A673 (cell line): ENCODE data around the gene UBALD1. TPM values are rescaled to one million over a fixed set of nuclear protein-coding genes. Genes with fewer than 3 reads are reported as not detected.

ENCODE experiments used
- BruUV-seq: library from RNA; stranded (reverse); fragments of 400-500 nt; replicated peaks from 2 replicates; lab custom pipeline; 2021; lab: Mats Ljungman, UMichigan
- CTCF ChIA-PET: fragments of 300-600 bp; sonication (Branson Sonifier 250); formaldehyde crosslinking; loops from one replicate; lab custom pipeline; 2022; ENCODE audit warnings: antibody characterized with exemption; lab: Charles Lee
- POLR2A ChIA-PET: fragments of 300-600 bp; sonication (Branson Sonifier 250); formaldehyde crosslinking; loops from one replicate; lab custom pipeline; 2022; ENCODE audit warnings: antibody characterized with exemption; ENCODE audit not compliant: low non-redundant PET; lab: Charles Lee
- DNase-seq: peaks from one replicate; pipeline ENCODE4 v3.0.0-alpha.2; 2015; ENCODE audit warnings: low spot score
- H3K27ac ChIP-seq: fragments of 200-600 bp; sonication (generic); 2 replicates; pipeline ENCODE4 v1.5.1; 2016; ENCODE audit warnings: mixed run types, low read depth, mild to moderate bottlenecking, mixed read lengths, antibody characterized with exemption, low read length; ENCODE audit not compliant: poor library complexity, severe bottlenecking
- H3K27me3 ChIP-seq: fragments of 200-600 bp; sonication (generic); replicated peaks from 2 replicates; pipeline ENCODE4 v1.6.1; 2017; ENCODE audit warnings: mixed run types, low read depth, mild to moderate bottlenecking, mixed read lengths, antibody characterized with exemption, low read length; ENCODE audit not compliant: insufficient read depth, poor library complexity
- H3K36me3 ChIP-seq: fragments of 200-600 bp; sonication (generic); 2 replicates; pipeline ENCODE4 v1.6.1; 2016; ENCODE audit warnings: mixed run types, mild to moderate bottlenecking, mixed read lengths, antibody characterized with exemption, low read length; ENCODE audit not compliant: insufficient read depth, poor library complexity, severe bottlenecking
- H3K4me1 ChIP-seq: fragments of 200-600 bp; sonication (generic); 2 replicates; pipeline ENCODE4 v1.6.1; 2017; ENCODE audit warnings: mixed run types, mild to moderate bottlenecking, mixed read lengths, antibody characterized with exemption, low read length; ENCODE audit not compliant: insufficient read depth, poor library complexity, severe bottlenecking
- H3K4me3 ChIP-seq: fragments of 200-600 bp; sonication (generic); 2 replicates; pipeline ENCODE4 v1.5.1; 2016; ENCODE audit warnings: low read depth, mixed run types, mild to moderate bottlenecking, mixed read lengths, low read length; ENCODE audit not compliant: poor library complexity, severe bottlenecking
- H3K9me3 ChIP-seq: fragments of 200-600 bp; sonication (generic); 2 replicates; pipeline ENCODE4 v1.6.1; 2016; ENCODE audit warnings: mixed run types, low read depth, mild to moderate bottlenecking, mixed read lengths, antibody characterized with exemption, low read length; ENCODE audit not compliant: poor library complexity, severe bottlenecking
- EZH2 ChIP-seq: fragments of 200-600 bp; sonication (generic); IDR thresholded peaks from 2 replicates; pipeline ENCODE4 v1.6.1; 2017; ENCODE audit warnings: borderline replicate concordance, low read depth, mild to moderate bottlenecking, mixed read lengths, antibody characterized with exemption, low read length; ENCODE audit not compliant: poor library complexity, severe bottlenecking
- intact Hi-C: fragments of 100-400 bp; cut with micrococcal nuclease; formaldehyde crosslinking; loops from one replicate; pipeline ENCODE4 v1.10.0; 2022; ENCODE audit not compliant: unreplicated experiment
- total RNA-seq: library from RNA; stranded (reverse); gene quantifications from 2 replicates; pipeline ENCODE4 v1.2.3, GENCODE V29; 2021
- TF ChIP-seq, protein P1 (sequence below): fragments of 300-800, 200-600 bp; sonication (generic); conservative IDR thresholded peaks from 2 replicates; pipeline ENCODE4 v1.5.1; 2017; ENCODE audit warnings: low read depth, mild to moderate bottlenecking, antibody characterized with exemption, low read length, moderate library complexity, mixed read lengths

UBALD1 gene
- total RNA-seq, 1 experiment from 2014 or later, result 36.5 TPM

GRCh38 chr16:4570688-4571321 lies 43.9 kb downstream of the UBALD1 start:
- Histone ChIP-seq H3K27ac (no peak overlapping the region), H3K4me1 (no peaks in the 10 kb centered on the region), H3K9me3 (no peaks in the 10 kb centered on the region), H3K36me3 (no peaks in the 10 kb centered on the region), H3K4me3 (no peak overlapping the region), H3K27me3 (no peaks in the 10 kb centered on the region)
- TF ChIP-seq, protein P1, sequence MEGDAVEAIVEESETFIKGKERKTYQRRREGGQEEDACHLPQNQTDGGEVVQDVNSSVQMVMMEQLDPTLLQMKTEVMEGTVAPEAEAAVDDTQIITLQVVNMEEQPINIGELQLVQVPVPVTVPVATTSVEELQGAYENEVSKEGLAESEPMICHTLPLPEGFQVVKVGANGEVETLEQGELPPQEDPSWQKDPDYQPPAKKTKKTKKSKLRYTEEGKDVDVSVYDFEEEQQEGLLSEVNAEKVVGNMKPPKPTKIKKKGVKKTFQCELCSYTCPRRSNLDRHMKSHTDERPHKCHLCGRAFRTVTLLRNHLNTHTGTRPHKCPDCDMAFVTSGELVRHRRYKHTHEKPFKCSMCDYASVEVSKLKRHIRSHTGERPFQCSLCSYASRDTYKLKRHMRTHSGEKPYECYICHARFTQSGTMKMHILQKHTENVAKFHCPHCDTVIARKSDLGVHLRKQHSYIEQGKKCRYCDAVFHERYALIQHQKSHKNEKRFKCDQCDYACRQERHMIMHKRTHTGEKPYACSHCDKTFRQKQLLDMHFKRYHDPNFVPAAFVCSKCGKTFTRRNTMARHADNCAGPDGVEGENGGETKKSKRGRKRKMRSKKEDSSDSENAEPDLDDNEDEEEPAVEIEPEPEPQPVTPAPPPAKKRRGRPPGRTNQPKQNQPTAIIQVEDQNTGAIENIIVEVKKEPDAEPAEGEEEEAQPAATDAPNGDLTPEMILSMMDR, result no peak
- TF ChIP-seq EZH2, result no peak
- POLR2A ChIA-PET, result interaction anchor here (0.6 kb wide), 1 partner anchor 15 kb away, joined by 4 read pairs; no protein-coding TSS in a partner anchor
- DNase-seq, result no peak
- CTCF ChIA-PET, result interaction anchor here (1.5 kb wide), 1 partner anchor 22 kb away, joined by 3 read pairs; no protein-coding TSS in a partner anchor
- intact Hi-C loops, result no loop called here
- no TSS peak for BruUV-seq

DNA sequence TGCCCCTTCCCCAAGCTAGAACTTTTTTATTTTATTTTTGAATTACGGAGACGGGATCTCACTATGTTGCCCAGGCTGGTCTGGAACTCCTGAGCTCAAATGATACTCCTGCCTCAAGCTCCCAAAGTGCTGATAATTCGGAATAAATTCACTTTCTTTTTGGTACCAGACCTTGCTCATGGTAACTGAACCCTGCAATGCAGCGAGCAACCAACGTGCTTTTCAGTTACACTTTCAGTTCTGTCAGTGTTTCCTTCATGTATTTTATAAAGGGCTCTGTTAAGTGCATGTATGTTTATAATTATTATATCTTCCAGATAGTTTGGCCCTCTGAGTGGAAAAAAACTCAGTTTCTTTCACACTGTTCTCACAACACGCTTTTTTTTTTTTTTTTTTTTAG lies 44.6 kb downstream of the UBALD1 start:
- CTCF ChIA-PET, result interaction anchor here (1.5 kb wide), 1 partner anchor 22 kb away, joined by 3 read pairs; no protein-coding TSS in a partner anchor
- Histone ChIP-seq H3K9me3 (no peaks in the 10 kb centered on the region), H3K4me1 (no peaks in the 10 kb centered on the region), H3K36me3 (no peaks in the 10 kb centered on the region), H3K27me3 (no peaks in the 10 kb centered on the region), H3K4me3 (no peak overlapping the region), H3K27ac (no peak overlapping the region)
- intact Hi-C loops, result no loop called here
- no TSS peak for BruUV-seq
- DNase-seq, result no peak
- POLR2A ChIA-PET, result no interaction called here
- TF ChIP-seq, protein P1, result no peak
- no peak for TF ChIP-seq EZH2

DNA sequence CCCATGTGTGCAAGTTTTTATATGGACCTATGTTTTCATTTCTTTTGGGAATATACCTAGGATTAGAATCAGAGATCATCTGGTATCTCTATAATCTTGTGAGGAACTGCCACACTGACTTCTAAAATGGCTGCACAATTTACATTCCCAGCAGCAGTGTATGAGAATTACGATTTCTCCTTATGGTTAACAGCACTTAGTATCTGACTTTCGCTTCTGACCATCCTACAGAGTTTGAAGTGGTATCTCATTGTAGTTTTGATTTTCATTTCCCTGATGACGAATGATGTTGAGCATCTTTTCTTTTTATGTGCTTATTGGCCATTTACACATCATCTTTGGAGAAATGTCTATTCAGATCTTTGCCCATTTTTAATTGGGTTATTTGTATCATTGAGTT lies 48.5 kb downstream of the UBALD1 start:
- no TSS peak for BruUV-seq
- H3K27ac ChIP-seq, result no peak overlapping the region
- ChIA-PET POLR2A (no interaction called here), CTCF (no interaction called here)
- no peaks in the 10 kb centered on the region for H3K36me3 ChIP-seq
- no peak for TF ChIP-seq EZH2
- TF ChIP-seq, protein P1, result no peak
- H3K4me1 ChIP-seq, result no peaks in the 10 kb centered on the region
- DNase-seq, result no peak
- no peak overlapping the region for H3K4me3 ChIP-seq
- no peaks in the 10 kb centered on the region for H3K9me3 ChIP-seq
- H3K27me3 ChIP-seq, result no peaks in the 10 kb centered on the region
- intact Hi-C loops, result no loop called here
